Measurements from ENCODE around the gene MDM2.
A peak's percentile ranks its signal among the peaks of the same experiment; 100 is the strongest.
"Not testable (repeated sequence)": the region's sequence is repeated elsewhere in the genome, so short reads cannot be mapped to it uniquely, and the experiment has no call there.

MDM2 gene

GRCh38 chr12:68805592-68806120 is 2.3 kb upstream of the MDM2 start:
- no peak for DNase-seq (ENCODE audit: low read depth in 4 of 4, low spot score in 1 of 4)

- DNase-seq (ENCODE audit: low read depth in 4 of 4, low spot score in 1 of 4), result no peak
Observed at GRCh38 chr12:68806488-68807237, 1.3 kb upstream of the MDM2 start.

GRCh38 chr12:68807274-68807575 is 752 bp upstream of the MDM2 start:
- DNase-seq (ENCODE audit: low read depth in 4 of 4, low spot score in 1 of 4), result not testable (repeated sequence)

- peak; percentile 28 to 45 (median 40) for DNase-seq (ENCODE audit: low read depth in 4 of 4, low spot score in 1 of 4)
Observed at GRCh38 chr12:68808388-68809189, 612 bp downstream of the MDM2 start.

GRCh38 chr12:68809190-68810026 is 1.4 kb downstream of the MDM2 start:
- no peak for DNase-seq (ENCODE audit: low read depth in 4 of 4, low spot score in 1 of 4)

- not testable (repeated sequence) for DNase-seq (ENCODE audit: low read depth in 4 of 4, low spot score in 1 of 4)
Observed at GRCh38 chr12:68810027-68810389, 2.0 kb downstream of the MDM2 start.

- not testable (repeated sequence) for DNase-seq (ENCODE audit: low read depth in 4 of 4, low spot score in 1 of 4)
Observed at GRCh38 chr12:68811573-68811972, 3.6 kb downstream of the MDM2 start.

GRCh38 chr12:68812553-68813241 is 4.7 kb downstream of the MDM2 start:
- no peak for DNase-seq (ENCODE audit: low read depth in 4 of 4, low spot score in 1 of 4)

- no peak for DNase-seq (ENCODE audit: low read depth in 4 of 4, low spot score in 1 of 4)
Observed at GRCh38 chr12:68813242-68813593, 5.2 kb downstream of the MDM2 start.

- DNase-seq (ENCODE audit: low read depth in 4 of 4, low spot score in 1 of 4), result no peak
Observed at GRCh38 chr12:68814490-68815231, 6.7 kb downstream of the MDM2 start.

GRCh38 chr12:68815232-68815927 is 7.4 kb downstream of the MDM2 start:
- no peak for DNase-seq (ENCODE audit: low read depth in 4 of 4, low spot score in 1 of 4)

- no peak for DNase-seq (ENCODE audit: low read depth in 4 of 4, low spot score in 1 of 4)
Observed at GRCh38 chr12:68815928-68816800, 8.2 kb downstream of the MDM2 start.

- DNase-seq (ENCODE audit: low read depth in 4 of 4, low spot score in 1 of 4), result not testable (repeated sequence)
Observed at GRCh38 chr12:68819481-68819880, 11.5 kb downstream of the MDM2 start.

- DNase-seq (ENCODE audit: low read depth in 4 of 4, low spot score in 1 of 4), result no peak
Observed at GRCh38 chr12:68821357-68822188, 13.6 kb downstream of the MDM2 start.

- no peak for DNase-seq (ENCODE audit: low read depth in 4 of 4, low spot score in 1 of 4)
Observed at GRCh38 chr12:68823696-68824095, 15.7 kb downstream of the MDM2 start.

GRCh38 chr12:68824131-68824530 is 16.2 kb downstream of the MDM2 start:
- DNase-seq (ENCODE audit: low read depth in 4 of 4, low spot score in 1 of 4), result no peak

GRCh38 chr12:68824597-68825250 is 16.7 kb downstream of the MDM2 start:
- DNase-seq (ENCODE audit: low read depth in 4 of 4, low spot score in 1 of 4), result no peak

Measured in stimulated activated CD4-positive, alpha-beta T cell treated with anti-CD3 and anti-CD28 coated beads, Interleukin-1b, Interleukin-23, amount 100 ng/mL, for 24 hours (primary cell).